GM19455 (cell line): Measurements from ENCODE around the gene DMXL2.
"Not testable (repeated sequence)": the region's sequence is repeated elsewhere in the genome, so short reads cannot be mapped to it uniquely, and the experiment has no call there.

Source experiments
- ATAC-seq: cut with Tn5 transposase; IDR thresholded peaks from one replicate; pipeline ENCODE4 v1.9.1; 2021; ENCODE audit not compliant: unreplicated experiment

DMXL2 gene, protein sequence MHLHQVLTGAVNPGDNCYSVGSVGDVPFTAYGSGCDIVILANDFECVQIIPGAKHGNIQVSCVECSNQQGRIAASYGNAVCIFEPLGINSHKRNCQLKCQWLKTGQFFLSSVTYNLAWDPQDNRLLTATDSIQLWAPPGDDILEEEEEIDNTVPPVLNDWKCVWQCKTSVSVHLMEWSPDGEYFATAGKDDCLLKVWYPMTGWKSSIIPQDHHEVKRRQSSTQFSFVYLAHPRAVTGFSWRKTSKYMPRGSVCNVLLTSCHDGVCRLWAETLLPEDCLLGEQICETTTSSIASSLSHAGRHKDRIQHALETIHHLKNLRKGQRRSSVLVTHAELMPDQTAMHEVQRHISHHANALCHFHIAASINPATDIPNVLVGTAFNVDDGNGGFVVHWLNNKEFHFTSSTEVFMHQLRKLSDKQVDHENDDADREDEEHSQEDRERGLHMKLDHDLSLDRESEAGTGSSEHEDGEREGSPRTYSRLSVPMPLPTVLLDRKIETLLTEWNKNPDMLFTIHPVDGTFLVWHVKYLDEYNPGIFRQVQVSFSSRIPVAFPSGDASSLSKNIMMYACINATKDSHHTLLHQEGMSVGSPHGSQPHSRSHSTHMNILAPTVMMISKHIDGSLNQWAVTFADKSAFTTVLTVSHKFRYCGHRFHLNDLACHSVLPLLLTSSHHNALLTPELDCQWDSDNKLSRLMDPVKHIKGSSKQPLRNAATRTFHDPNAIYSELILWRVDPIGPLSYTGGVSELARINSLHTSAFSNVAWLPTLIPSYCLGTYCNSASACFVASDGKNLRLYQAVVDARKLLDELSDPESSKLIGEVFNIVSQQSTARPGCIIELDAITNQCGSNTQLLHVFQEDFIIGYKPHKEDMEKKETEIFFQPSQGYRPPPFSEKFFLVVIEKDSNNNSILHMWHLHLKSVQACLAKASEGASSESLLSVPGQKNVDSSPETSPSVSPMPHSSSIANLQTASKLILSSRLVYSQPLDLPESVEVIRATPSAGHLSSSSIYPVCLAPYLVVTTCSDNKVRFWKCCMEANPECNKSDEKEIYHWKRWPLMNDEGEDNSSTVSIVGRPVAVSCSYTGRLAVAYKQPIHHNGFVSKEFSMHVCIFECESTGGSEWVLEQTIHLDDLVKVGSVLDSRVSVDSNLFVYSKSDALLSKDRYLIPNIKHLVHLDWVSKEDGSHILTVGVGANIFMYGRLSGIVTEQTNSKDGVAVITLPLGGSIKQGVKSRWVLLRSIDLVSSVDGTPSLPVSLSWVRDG (N-terminal part only)

GRCh38 chr15:51622604-51623370 is at the start of gene DMXL2:
DMXL2 (minus strand) TSS chr15:51622771; CDS start chr15:51622545, 226 bp downstream.
- peak; percentile 33 for ATAC-seq

- no peak for ATAC-seq
These were observed 49.6 kb upstream of the DMXL2 start for GRCh38 chr15:51672155-51672687.

- no peak for ATAC-seq
These were observed 46.8 kb upstream of the DMXL2 start for GRCh38 chr15:51669381-51669780.

GRCh38 chr15:51668446-51668845 is 45.9 kb upstream of the DMXL2 start:
- ATAC-seq: no peak

DNA sequence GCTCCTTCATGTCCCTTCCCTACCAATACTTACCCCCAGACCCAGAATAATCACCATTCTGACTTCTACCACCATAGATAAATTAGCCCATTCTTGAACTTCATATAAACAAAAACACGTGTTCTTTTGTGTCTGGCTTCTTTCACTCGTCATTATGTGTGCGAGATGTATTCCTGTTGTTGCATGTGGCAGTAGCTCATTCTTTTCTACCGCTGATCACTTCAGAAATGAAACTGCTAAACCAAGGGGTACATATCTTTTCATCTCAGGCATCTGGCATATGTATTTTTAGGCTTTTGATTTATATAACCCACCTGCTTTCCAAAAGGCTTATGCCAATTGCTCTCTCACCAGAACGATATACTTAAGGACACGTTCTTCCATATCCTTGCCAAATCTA is 44.9 kb upstream of the DMXL2 start:
- ATAC-seq: no peak

- no peak for ATAC-seq
These were observed 38.5 kb upstream of the DMXL2 start for GRCh38 chr15:51661072-51661471.

GRCh38 chr15:51658664-51659063 is 36.1 kb upstream of the DMXL2 start:
- ATAC-seq: no peak

DNA sequence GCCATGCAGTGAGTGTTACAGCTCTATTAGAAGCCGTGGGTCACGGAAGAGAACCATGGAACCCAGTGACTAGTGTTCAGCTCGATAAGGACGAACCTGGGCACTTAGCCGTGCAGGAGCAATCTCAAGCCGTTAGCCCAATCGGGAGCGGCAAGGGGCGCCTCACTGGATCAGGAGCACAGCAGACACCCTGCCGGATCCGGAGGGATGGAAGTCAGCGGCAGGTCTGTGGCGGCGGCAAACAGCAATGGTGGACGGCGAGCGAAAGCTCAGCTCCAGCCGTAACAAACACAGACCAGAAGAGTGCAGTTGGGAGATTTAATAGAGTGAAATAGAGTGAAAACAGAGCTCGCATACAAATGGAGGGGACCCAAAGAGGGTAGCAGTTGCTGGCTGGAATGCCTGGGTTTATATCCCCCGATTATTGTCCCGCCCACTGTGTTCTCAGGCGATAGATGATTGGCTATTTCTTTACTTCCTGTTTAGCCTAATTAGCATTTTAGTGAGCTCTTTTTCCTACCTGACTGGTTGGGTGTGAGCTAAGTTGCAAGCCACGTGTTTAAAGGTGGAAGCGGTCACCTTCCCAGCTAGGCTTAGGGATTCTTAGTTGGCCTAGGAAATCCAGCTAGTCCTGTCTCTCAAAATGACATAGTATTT is 33.0 kb upstream of the DMXL2 start:
- not testable (repeated sequence) for ATAC-seq

GRCh38 chr15:51652084-51652668 is 29.6 kb upstream of the DMXL2 start:
- no peak for ATAC-seq

DNA sequence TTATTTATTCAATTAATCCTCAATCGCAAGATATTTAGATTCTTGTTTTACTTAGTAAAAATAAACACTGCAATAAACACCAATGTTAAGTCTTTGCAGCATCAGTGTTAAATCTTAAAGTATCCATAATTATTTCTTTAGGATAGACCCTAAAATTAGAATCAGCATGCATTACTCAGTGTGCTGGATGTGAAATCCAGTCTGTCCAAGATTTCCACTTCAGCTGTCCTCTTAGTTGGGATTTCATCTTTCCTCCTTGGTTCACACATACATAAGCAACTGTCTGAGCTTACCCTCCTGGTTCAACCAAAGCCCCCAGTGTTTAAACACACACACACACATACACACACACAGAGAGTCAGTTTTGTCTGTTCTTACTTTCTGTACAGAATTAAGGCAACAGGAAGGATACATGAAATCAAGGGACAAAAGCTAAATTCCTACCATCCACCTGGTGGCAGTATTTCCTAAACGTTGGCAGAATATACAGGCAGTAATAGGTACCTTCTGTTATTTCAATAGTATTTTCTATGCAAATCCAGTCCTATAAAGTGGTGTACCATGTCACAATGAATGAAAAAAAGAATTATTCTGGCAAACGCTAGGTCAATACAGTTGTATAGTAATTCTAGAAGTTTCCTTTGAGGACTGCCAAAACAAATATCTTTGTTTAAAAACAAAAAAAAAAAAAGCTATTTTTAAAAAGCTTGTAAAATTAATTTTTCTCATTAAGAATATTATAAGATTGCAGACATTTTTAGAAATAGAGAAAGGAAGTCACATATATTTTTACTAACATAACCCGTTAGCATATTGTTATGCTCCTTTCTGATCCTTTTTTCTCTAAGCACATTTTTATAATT is 27.3 kb upstream of the DMXL2 start:
- no peak for ATAC-seq

DNA sequence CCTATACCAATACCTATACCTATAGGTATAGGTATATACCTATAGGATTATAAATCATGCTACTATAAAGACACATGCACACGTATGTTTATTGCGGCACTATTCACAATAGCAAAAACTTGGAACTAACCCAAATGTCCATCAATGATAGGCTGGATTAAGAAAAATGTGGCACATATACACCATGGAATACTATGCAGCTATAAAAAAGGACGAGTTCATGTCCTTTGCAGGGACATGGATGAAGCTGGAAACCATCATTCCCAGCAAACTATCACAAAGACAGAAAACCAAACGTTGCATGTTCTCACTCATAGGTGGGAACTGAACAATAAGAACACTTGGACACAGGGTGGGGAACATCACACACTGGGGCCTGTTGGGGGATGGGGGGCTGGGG is 26.1 kb upstream of the DMXL2 start:
- ATAC-seq: not testable (repeated sequence)

GRCh38 chr15:51648101-51648500 is 25.5 kb upstream of the DMXL2 start:
- ATAC-seq: not testable (repeated sequence)

DNA sequence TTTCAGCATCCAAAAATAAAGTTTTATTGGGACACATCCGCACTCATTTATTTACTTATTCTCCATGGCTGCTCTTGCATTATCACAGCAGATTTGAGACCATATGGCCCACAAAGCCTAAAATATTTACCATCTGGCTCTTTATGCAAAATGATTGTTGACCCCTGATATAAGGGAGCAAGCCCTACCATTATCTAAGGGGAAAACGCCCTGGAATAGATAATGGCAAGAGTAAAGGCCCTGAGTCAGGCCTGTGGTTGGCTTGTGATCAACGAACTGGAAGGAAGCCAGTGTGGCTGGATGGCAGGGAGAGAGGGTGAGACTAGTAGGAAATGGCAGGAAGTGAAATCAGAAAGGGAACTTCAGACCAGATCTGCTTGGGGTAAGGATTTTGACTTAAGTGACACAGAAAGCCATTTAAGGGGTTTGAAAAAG is 24.6 kb upstream of the DMXL2 start:
- no peak for ATAC-seq

- ATAC-seq: no peak
These were observed 20.1 kb upstream of the DMXL2 start for GRCh38 chr15:51642696-51643095.

DNA sequence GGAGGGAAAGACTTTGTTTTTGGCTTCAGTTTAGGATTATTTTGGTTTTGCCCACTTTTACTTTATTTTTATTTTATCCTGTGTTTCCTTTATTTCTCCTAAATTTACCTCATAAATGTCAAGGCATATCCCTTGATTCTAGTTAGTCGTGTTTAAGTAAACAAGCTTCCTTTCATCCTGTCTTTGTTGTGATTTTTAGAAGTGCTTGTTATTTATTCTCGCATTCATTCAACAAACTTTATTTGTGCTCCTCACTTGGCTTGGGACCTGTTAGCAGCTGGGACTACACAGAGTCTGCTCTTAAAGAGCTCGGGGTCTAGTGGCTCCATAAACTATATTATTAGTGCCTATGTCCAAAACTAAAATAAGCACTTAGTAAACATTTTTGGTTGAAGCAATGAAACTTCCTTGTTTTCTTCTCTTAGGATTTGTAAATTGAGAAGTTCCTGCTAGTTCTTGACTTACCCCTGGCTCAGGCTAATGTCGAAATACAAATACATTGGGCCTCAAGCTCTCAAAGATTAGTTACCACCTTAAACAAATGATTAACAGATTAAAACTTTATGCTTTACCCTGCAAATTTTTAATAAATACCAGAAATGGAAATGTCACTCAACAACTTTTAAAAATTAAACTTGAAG is 19.0 kb upstream of the DMXL2 start:
- no peak for ATAC-seq

DNA sequence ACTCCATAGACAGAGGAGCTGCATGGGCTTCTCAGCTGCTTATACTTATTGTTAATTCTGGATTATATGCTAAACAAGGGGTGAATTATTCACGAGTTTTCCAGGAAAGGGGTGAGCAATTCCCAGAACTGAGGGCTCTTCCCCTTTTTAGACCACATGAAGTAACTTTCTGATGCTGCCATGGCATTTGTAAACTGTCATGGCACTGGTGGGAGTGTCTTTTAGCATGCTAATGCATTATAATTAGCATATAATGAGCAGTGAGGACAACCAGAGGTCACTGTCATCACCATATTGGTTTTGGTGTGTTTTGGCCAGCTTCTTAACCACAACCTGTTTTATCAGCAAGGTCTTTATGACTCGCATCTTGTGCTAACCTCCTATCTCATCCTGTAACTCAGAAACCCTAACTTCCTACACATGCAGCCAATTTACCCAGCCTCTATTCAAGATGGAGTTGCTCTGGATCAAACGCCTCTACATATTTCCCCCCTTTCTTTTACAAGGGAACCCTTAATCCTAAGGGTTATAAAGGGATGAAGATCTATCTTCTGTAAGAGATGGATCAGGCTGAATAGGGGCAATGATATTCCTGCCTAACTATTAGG is 12.1 kb upstream of the DMXL2 start:
- no peak for ATAC-seq

DNA sequence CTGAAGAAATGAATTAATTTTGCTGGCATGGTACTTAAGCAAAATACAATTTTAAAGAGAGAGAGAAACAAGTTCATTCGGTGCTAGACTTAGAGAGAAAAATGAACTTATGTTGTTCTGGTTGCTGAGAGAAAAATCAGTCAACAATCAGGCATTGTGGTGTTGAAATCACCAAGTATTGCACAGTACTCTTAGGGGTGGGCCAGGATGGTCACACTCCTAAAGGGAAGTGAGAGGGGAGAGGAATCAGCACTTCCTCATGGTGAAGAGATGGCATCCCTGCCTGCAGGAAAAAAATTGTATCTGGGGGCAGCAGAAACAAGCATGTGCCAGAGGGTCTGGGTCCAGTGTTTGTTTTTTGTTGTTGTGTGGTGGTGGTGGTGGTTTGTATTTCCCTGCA is 7.0 kb upstream of the DMXL2 start:
- no peak for ATAC-seq
